Astrocyte of the spinal cord (primary cell): ENCODE measurements around the gene RAB44.

Source experiments
- DNase-seq: peaks from one replicate; pipeline ENCODE4 v3.0.0; 2011; ENCODE audit warnings: low read depth, low spot score
- H3K4me3 ChIP-seq: 2 replicates; pipeline ENCODE4 v1.5.1; 2011; ENCODE audit warnings: low read depth, mild to moderate bottlenecking, low read length, moderate library complexity
- in situ Hi-C: cut with HindIII; loops from 2 replicates; pipeline ENCODE4 v1.10.0; 2017; ENCODE audit warnings: low sequenced_read_pairs
- TF ChIP-seq, protein P1 (sequence below): IDR thresholded peaks from 2 replicates; pipeline ENCODE4 v1.5.1; 2012; ENCODE audit warnings: low read depth, mild to moderate bottlenecking, low read length, inconsistent platforms

RAB44 gene

DNA sequence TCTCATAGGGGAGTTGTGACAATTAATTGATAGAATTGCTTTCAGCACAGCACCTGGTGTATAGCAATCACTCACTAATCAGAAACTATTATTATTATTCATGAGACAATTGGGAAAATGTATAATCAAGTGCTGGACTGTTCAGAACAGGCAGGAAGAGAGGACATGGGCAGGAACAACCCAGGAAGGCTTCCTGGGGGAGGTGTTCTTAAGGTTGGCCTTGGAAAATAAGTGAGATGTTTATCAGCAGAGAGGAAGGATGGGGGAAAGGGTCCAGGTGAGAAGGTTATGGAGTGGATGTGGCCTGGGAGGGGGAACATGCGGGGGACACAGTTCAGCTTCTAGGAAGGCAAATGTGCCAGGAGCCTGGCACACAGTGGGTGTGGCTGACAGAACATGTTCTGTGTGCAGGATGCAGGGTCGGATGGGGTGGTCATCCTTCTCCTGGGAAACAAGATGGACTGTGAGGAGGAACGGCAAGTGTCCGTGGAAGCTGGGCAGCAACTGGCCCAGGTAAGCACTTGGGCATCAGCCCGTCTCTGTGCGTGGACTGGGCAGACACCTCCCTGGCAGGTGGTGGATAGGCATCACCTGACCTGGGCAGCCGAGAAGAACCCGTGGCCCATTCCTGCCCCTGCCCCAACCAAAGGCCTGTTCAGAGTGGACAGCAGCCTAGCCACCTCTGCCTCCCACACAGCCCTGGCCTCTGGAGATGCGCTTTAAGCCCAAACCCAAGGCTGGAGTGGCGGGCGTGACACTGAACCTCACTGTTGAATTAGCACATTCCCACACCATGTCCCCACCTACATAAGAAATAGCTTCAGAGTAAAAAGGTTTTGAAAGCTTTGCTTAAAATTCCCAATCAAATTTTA lies 30.9 kb downstream of the RAB44 start:
- DNase-seq = no peak
- TF ChIP-seq, protein P1, sequence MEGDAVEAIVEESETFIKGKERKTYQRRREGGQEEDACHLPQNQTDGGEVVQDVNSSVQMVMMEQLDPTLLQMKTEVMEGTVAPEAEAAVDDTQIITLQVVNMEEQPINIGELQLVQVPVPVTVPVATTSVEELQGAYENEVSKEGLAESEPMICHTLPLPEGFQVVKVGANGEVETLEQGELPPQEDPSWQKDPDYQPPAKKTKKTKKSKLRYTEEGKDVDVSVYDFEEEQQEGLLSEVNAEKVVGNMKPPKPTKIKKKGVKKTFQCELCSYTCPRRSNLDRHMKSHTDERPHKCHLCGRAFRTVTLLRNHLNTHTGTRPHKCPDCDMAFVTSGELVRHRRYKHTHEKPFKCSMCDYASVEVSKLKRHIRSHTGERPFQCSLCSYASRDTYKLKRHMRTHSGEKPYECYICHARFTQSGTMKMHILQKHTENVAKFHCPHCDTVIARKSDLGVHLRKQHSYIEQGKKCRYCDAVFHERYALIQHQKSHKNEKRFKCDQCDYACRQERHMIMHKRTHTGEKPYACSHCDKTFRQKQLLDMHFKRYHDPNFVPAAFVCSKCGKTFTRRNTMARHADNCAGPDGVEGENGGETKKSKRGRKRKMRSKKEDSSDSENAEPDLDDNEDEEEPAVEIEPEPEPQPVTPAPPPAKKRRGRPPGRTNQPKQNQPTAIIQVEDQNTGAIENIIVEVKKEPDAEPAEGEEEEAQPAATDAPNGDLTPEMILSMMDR = no peak
- in situ Hi-C loops = no loop called here
- no peak overlapping the region for H3K4me3 ChIP-seq

DNA sequence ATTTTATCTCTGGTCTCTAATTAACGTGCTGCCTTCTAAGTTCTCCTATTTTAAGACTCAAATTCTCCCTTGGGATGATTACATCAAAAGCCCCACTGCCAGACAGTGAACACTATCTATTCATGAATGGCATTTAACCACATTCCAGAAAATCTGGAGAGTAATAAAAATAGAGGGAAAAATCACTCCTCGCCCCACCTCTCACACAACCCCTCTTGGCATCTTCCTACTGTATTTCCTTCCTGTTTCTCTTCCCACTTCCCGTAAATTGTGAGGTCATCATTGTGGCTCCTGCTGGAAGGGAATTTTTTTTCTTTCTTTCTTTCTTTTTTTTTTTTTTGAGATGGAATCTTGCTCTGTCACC lies 31.5 kb downstream of the RAB44 start:
- H3K4me3 ChIP-seq = no peak overlapping the region
- in situ Hi-C loops = no loop called here
- DNase-seq = no peak
- TF ChIP-seq, protein P1 = no peak

DNA sequence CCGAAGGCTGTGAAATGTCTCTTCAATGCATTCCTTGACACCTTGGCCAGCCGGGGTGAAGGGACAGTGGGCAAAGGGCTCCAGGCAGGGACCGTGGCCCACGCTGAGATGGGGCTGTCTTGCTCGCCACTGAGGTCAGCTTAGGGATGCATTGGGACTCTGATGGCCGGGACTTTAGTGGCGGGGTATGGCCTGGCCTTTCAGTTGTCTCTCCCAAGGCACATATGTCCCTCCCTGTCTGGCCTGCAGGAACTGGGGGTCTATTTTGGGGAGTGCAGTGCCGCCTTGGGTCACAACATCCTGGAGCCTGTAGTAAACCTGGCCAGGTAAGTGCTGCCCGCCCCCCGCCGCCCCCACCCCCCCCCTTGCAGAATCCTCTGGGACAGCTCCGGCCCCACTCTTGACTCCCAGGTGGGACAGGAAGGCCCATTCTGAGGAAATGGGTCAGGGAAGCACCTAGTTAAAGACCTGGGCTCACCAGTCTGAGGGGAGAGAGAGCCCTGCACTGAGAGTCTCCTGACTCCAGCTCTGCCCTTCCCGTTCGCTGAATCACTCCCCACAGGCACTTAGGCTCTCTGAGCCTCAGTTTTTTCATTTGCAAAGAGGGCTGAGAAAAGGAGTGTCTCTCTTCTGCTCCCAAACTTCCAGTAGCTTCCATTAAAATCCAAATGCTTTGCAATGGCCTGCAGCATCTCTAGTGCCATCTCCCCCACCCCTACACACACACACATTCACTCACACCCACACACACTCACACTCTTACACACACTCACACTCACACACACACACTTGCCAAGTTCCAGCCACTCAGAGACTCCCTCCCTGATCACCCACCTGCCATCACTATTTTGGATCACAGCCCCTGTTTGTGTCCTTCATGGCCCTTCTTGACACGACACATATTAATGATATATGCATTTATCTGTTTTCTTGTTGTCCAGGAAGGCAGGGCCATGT lies 33.1 kb downstream of the RAB44 start:
- in situ Hi-C loops = no loop called here
- TF ChIP-seq, protein P1 = no peak
- DNase-seq = no peak
- no peak overlapping the region for H3K4me3 ChIP-seq

DNA sequence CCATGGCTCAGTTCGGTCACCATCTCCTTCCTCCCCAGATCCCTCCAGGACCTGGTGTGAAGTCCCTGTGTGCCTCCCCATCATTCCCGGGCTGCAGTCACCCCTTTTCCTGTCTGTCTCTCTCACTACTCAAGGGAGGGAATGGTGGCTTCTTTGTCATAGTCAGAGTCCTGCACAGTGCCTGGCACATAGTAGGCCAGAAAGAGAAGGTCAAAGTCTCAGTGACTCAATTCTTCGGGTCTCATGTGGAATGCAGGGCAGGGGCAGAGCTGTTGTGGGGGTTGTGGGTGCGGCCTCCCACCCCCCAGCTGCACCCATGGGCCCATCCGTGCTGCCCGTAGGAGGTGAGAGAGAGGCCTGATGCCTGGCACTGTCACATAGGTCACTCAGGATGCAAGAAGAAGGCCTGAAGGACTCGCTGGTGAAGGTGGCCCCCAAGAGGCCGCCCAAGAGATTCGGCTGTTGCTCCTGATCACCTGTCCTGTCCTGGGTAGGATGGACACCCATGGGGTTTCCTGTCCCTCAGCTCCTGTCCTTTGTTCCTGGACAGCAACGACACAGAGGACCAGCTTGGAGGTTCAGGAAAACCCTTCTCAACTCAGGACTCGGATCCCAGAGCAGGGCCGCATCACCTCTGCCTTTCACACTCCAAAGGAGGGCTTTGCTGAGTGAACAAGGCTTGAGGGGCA lies 34.1 kb downstream of the RAB44 start:
- TF ChIP-seq, protein P1 = no peak
- H3K4me3 ChIP-seq = no peak overlapping the region
- no peak for DNase-seq
- in situ Hi-C loops = no loop called here

DNA sequence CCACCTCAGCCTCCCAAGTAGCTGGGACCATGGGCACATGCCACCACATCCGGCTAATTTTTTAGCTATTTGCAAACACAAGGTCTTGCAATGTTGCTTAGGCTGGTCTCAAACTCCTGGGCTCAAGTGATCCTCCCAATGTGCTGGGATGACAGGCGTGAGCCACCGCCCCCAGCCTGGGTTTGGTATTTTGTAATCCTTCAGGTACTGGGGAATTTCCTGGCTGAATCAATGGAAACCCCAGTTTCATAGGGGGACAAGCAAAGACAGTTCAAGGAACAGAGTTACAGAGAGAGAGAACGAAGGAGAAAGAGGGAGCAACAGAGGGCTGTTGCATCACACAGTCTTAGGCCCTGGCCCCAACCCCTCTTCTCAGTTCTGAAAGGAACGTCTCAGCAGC lies 35.7 kb downstream of the RAB44 start:
- in situ Hi-C loops = no loop called here
- H3K4me3 ChIP-seq = no peak overlapping the region
- TF ChIP-seq, protein P1 = no peak
- DNase-seq = no peak

DNA sequence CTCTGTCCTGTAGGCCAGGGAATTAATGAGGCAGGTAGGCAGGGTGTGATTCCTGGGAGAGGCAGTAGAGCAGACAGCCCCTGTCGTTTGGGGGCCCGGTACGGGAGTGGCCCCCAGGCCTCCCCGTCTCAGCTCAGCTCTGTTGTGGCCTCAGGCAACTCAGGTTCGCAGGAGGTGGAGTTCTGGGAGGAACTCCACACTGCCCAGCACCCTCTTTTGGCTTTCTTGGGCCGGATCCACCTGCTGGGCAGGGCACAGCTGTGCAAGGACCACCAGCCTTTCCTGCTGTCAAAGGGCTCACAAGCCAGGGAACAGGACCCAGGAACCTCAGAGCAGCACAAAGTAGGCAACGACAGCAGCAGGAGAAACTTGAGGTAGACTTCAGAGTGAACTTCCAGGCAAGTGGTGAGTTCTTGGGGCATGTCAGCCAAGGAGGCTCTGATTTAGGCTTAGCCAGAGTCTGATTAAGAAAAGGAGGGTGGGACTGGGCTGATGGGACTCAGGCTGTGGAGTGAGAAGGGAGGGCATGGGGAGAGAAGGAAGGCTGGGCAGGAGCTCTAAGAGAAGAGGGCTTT lies 36.9 kb downstream of the RAB44 start:
- DNase-seq = no peak
- TF ChIP-seq, protein P1 = no peak
- H3K4me3 ChIP-seq = no peak overlapping the region
- in situ Hi-C loops = no loop called here
